Measurements from ENCODE around the gene KIRREL3. TPM values are rescaled to one million over a fixed set of nuclear protein-coding genes. Genes with fewer than 3 reads are reported as not detected.

The KIRREL3 gene
- total and polyA plus RNA-seq, 2 donors (not counting 3 experiments of a cell fraction or from before 2014, with no cell fraction given) = not detected

- no peak overlapping the region for H3K27ac ChIP-seq (ENCODE audit: insufficient read depth, low read depth, low read length)
- H3K9ac ChIP-seq (replicated peaks; ENCODE audit: extremely low read depth, insufficient read depth, low read length) = no peak overlapping the region
- ChIA-PET POLR2A (no interaction called here), CTCF (no interaction called here)
- H2AFZ ChIP-seq (ENCODE audit: low read depth, low read length) = no peak overlapping the region
- H3K79me2 ChIP-seq (ENCODE audit: control insufficient read depth, insufficient read depth, low read length) = no peaks in the 10 kb centered on the region
- no peaks in the 10 kb centered on the region for H3K9me3 ChIP-seq (replicated peaks; ENCODE audit: control insufficient read depth, insufficient read depth, low read length)
- dilution Hi-C loops (cut with MboI; ENCODE audit: extremely low pct_ligation_motif_present, low sequenced_read_pairs) = no loop called here
- FAIRE-seq (no peak), DNase-seq (ENCODE audit: low read depth, low spot score) (no peak)
- no peak overlapping the region for H3K4me2 ChIP-seq (ENCODE audit: insufficient read depth, low read length)
- no TSS peak for BruUV-seq (replicated peaks)
- no peaks in the 10 kb centered on the region for H3K9me1 ChIP-seq (replicated peaks; ENCODE audit: control insufficient read depth, extremely low read depth, insufficient read depth, low read length)
- H3K4me3 ChIP-seq (replicated peaks in 1 of 3; ENCODE audit: insufficient read depth in 1 of 3, low read depth in 1 of 3, low read length in 3 of 3) = no peak overlapping the region
- H4K20me1 ChIP-seq (replicated peaks; ENCODE audit: control insufficient read depth, extremely low read depth, insufficient read depth, low read length) = no peaks in the 10 kb centered on the region
- TF ChIP-seq FOS (IDR thresholded peaks at IDR 0.05; ENCODE audit: borderline replicate concordance, insufficient read depth, low read length) (no peak), EZH2 (IDR thresholded peaks at IDR 0.05; ENCODE audit: borderline replicate concordance, low read depth, low read length, severe bottlenecking) (no peak), MAX (IDR thresholded peaks at IDR 0.05; ENCODE audit: insufficient read depth, insufficient read length) (no peak), CTCF (IDR thresholded peaks at IDR 0.05; ENCODE audit: extremely low read depth in 1 of 2, insufficient read depth in 1 of 2, low read depth in 1 of 2, low read length in 2 of 2) (no peak), GATA2 (IDR thresholded peaks at IDR 0.05; ENCODE audit: insufficient read depth, insufficient read length, low read depth, low read length) (no peak), POLR2AphosphoS5 (IDR thresholded peaks at IDR 0.05; ENCODE audit: insufficient read depth, low read depth, low read length) (no peak), MYC (IDR thresholded peaks at IDR 0.05; ENCODE audit: low read depth, low read length) (no peak), JUN (IDR thresholded peaks at IDR 0.05; ENCODE audit: borderline replicate concordance, insufficient read depth, insufficient read length, low read depth) (no peak), POLR2A (IDR thresholded peaks at IDR 0.05; ENCODE audit: low read depth, low read length) (no peak)
- H3K4me1 ChIP-seq (ENCODE audit: control insufficient read depth, extremely low read depth, insufficient read depth, low read length) = no peaks in the 10 kb centered on the region
- H3K36me3 ChIP-seq (ENCODE audit: control insufficient read depth in 2 of 2, extremely low read depth in 1 of 2, insufficient read depth in 2 of 2, low read length in 2 of 2) = no peaks in the 10 kb centered on the region
- no peaks in the 10 kb centered on the region for H3K27me3 ChIP-seq (ENCODE audit: control insufficient read depth in 2 of 2, insufficient read depth in 2 of 2, low read length in 2 of 2)
- intact Hi-C loops (cut with micrococcal nuclease) = no loop called here
Observed at GRCh38 chr11:126753990-126754389, 246.6 kb downstream of the KIRREL3 start.

Data from endothelial cell of umbilical vein (primary cell).